HG03571 (cell line): ENCODE results near the gene COG8.
A peak's percentile ranks its signal among the peaks of the same experiment; 100 is the strongest.

Experiments used
- ATAC-seq: cut with Tn5 transposase; IDR thresholded peaks from one replicate; pipeline ENCODE4 v1.9.1; 2021; ENCODE audit not compliant: unreplicated experiment

Gene COG8

DNA sequence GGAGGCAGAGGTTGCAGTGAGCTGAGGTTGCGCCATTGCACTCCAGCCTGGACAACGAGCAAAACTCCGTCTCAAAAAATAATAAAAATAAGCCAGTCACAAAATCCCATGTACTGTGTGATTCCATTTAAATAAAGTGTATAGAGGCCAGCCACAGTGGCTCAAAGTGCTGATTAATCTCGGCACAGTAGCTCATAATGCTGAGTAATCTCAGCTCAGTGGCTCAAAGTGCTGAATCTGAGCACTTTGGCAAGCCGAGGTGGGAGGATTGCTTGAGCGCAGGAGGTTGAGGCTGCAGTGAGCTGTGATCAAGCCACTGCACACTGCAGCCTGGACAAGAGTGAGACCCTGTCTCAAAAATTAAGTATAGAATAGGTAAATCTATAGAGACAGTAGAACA is 7.3 kb upstream of the COG8 start:
- ATAC-seq = no peak

DNA sequence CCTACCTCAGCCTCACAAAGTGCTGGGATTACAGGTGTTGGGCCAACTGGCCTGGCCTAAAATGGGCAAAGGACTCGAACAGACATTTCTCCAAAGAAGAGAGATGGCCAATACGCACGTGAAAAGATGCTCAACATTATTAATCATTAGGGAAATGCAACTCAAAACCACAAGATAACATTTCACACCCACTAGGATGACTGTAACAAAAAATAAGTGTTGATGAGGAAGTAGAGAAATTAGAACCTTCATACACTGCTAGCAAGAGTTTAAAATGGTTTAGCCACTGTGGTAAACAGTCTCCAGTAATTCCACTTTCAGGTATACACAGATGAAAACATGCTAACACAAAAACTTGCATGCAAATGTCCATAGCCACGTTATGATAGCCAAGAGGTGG is 6.6 kb upstream of the COG8 start:
- ATAC-seq = no peak

DNA sequence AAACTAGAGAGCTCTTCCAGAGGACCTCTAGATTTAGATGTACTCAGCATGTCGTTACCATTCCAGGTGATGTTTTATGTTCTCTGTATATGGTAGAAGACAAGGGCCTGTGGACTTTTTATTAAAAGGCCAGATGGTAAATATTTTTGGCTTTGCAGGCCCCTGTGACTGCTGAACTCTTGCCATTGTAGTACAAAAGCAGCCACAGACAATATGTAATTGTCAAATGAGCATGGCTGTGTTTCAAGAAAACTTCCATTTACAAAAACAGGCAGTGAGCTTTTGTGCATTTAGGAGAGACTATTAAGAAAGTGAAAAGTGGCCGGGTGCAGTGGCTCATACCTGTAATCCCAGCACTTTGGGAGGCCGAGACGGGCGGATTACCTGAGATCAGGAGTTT is 4.8 kb upstream of the COG8 start:
- no peak for ATAC-seq

DNA sequence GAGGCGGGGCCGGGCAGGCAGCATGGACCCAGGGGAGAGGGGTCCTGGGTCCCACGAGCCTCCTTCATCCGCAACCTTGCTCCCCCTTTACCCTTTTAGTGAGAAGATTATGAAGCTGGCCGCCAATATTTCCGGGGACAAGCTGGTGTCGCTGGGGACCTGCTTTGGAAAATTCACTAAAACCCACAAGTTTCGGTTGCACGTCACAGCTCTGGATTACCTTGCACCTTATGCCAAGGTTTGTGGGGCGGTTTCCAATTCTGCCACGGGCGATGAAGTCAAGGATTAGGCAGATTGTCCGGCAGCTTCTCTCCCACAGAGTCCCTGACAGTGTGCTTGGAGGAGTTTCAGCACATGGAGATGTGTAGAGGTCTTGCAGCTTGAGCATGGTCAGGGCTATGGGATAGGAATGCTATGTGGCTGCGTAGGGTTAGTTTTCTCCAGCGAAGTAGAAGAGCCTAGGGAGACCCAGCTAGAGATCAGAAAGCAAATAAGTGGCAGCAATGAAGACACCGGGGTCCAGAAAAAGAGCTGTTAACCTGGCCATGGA is 806 bp upstream of the COG8 start:
- ATAC-seq = no peak

DNA sequence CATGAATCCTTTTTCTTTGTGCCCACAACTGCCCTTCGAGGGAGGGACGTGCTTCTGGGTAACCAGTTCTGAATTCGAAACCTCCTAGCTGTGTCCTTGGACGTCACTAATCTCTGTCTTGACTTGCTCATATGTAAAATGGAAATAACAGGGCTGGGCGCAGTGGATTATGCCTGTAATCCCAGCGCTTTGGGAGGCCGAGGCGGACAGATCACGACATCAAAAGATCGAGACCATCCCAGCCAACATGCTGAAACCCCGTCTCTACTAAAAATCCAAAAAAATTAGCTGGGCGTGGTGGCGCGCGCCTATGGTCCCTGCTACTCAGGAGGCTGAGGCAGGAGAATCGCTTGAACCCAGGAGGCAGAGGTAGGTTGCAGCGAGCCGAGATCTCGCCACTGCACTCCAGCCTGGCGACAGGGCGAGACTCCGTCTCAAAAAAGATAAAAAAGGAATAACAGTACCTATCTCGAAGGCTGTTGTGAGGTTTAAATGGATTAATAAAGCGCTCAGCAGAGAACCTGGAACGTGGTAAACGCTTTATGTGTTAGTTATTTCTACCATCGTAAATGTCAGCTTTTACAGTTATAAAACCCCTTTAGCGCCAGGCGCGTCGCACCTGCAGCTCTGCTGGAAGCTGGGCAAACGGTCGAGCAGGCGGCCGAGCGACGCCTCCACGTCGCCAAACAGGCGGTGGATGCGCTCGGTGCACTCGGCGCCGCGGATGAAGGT is 641 bp downstream of the COG8 start:
- ATAC-seq = no peak

DNA sequence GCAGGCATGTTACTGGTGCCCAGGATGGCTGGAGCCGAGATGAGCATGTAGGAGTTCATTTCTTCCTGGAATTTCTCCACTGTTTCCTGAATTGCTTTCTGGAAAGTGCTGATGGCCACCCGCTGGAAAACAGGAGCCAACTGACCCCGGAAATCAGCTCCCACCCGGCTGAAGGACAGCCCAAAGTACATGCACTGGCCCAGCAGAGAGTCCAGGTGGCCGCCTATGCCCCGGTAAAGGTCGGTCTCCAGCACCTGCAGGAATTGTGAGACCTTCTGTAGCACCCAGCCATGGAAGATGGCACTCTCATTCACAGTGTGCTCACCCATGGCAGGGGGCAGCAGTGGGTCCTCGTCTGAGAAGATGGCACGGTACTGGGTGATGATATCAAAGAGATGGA is 4.7 kb downstream of the COG8 start:
- ATAC-seq = no peak

DNA sequence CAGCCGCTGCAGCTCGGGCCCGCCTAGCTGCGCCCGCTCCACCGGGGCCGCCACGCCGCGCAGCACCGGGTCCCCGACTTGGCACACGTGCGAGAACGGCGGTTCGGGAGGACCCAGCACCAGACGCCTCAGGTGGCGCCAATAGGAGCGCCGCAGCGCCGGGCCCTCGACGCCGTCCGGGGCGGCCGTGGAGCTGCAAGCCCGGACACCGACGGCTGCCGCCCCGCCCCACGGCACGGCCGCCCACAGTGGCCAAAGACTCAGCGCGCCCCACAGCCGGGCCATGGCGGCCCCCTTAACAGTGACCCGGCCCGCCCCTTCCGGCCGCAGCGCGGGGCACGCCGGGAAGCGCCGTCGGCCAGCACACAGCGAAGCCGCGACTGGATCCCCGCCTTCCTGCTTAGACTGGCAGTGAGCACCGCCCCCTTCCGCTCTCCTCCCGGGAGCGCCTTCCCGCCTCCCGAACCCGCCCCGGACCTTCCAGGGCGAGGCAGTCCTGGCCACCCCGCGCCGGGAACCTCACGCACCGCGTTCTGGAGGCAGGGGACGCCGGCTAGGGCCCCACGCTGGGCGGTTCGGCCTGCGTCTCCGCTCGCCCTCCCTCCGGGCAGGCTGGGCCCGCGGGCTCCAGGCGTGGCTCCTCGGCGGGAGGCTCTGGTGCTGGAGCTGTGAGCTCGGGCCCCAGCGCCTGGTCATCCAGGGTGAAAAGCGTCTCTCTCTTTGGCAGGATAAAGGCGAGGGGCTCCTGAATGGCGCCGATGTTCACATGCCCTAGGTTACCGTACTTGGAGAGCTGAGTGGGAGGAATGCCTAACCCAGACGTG is 8.9 kb downstream of the COG8 start, which contains the start of gene PDF:
PDF (minus strand) TSS at position 303 of the 824 bp plus-strand sequence; CDS start at position 285, 18 bp downstream.
- peak; percentile 91 for ATAC-seq

DNA sequence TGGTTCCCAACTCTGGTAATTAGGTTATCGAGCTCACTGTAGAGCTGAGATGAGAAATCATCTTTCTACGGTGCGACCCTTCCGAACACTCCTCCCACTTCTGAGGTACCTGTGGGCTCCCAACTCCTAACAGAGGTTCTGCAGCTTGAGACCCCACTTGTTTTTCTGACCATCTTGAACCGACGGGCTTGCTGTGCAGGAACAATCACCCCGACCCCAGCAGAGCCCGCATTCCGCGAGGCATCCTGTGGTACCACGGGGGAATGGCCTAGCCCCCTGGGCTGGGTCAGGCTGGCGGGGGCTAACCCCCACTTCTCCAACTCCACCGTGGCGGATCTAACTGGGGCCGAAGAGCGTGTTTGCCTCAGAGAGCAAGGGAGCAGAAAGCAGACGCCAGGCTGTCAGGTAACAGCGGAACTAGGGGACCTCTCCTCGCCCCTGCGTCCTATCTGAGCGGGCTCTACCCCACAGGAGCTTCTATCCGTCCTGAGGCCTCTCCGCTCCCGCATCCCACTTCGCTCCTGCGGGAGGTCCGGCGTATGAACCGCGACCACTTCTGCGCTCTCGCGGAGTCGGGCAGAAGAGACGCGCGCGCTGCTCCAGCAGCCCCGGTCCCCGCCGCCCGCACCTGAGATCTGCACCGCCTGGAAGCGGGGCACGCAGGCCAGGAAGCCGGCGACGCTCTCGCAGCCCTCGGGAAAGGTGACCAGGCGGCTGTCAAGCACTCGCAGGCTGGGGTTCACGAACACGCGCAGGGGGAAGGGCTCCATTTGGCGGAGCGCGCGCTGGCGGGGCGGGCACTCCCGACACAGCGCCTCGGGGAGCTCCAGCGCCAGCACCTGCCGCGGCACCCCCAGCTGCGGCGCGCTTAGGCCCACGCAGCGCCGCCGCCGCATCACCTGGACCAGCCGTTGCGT is 9.7 kb downstream of the COG8 start:
- peak; percentile 22 for ATAC-seq

DNA sequence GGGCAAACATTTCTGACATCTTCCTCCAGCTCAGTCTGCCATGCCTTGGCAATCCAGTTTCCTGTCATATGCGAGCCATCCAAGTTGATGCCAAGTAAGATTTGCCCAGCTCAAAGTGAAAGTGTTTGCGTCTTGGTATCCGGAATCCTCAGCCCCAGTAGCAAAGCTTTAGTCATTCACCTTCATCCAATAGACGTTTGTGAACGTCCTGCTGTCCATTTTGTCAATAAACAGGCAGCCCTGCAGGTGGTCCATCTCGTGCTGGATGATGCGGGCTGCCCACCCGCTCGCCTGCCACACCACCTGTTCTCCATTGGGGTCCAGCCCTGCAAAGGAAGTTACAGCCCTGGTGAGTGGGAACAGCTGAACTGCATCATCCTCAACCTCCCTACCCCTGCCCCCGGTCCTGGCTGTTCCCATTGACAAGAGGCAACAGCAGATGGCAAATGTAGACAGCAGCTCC is 10.5 kb downstream of the COG8 start:
- ATAC-seq = no peak

DNA sequence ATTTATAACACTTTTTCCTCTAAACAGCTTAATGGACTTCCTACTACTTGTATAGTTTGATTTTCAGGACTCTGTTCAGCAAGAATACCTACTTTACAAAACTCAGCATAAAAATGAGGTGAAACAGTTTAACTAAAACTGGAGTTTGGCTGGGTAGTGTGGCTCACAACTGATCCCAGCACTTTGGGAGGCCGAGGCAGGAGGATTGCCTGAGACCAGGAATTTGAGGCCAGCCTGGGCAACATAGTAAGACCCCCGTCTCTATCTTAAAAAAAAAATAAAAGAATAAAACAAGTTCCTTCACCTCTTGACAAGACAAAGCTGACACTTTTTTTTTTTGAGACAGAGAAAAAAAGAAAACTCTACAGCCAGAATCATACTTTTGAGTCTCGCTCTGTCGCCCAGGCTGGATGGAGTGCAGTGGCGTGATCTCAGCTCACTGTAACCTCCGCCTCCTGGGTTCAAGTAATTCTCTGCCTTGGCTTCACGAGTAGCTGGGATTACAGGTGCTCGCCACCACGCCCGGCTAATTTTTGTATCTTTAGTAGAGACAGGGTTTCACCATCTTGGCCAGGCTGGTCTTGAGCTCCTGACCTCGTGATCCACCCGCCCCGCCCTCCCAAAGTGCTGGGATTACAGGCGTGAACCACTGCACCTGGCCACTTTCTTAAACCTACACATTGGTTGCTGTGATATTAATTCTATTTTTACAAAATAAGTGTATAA is 11.6 kb downstream of the COG8 start:
- no peak for ATAC-seq

DNA sequence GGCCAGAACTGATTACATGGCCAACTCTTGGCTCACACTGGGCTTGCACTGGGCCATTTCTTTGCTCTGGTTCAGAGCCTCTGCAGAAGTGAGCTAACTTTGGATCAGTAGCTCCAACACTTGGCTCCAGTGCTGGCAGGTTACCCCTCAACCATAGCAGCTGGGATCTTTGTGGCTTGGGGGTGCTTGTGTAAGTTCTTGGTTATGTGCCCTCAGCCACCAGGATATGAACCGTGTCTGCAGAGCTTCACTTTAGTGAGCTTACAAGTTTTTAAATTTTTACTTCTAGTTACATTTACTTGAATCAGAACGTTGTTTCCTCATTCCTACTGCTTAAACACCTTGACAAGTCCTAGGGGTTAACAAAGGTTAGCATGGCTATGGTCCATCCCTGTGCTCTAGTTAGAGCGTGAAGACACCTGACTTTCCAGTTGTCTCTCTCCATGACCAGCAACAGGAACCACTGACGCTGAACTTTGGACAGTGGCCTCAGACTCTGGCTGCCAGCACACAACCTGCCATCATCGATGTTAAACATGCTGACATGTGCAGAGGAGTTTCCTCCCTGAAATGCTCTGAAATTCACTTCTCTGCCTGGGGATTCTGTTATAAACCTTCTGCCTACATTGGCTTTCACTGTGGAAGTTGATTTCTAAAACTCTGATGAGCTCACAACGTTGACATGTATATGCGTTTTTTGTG is 13.0 kb downstream of the COG8 start:
- ATAC-seq = no peak

DNA sequence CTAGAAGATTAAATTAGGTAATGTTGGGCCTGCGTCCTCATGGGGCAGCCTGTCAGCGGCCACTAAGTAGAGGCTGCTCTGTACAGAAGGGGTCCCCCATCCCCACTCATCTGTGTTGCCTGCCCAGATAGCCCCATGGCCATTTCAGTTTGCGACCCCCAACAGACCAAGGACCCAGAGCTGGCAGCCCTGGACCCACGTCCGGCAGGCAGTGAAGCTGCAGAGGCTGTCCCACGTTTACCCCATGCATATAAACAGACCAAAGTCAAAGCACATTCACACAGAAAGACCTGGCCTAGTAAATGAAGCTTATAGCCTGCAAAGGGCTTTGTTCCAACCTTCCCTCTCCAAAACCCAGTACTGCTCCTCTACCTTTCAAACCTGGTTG is 13.6 kb downstream of the COG8 start:
- no peak for ATAC-seq

DNA sequence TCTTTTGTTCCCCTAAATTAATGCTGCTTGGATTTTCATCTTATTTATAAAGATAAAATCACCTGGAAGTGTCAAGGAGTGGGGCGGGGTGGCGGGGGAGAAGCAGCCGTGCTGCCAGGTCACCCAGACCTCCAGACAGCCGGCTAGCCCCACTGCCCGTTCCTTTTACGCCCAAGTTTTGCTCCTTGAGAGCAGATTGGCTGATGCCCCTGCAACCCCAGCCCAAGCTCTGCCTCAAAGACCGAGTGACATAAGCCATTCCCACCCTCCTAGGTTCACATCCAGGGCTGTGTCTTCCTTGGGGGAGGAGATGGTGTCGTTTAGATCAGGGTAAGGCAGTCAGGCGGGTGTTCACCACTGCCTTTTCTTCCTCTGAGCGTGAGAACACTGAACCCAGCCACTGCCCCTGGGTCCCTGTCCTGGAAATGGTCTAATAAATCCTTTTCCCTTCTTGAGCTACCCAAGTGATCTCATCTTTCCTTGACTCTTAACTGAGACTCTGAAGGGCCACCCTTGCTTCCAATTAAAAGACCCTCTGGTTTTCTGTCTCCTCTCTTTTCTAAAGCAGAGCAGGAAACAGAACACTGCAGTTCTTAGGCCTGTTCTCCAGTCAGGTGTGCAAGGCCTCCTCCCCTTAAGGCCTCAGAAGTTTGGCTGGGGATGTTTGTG is 14.6 kb downstream of the COG8 start:
- no peak for ATAC-seq

DNA sequence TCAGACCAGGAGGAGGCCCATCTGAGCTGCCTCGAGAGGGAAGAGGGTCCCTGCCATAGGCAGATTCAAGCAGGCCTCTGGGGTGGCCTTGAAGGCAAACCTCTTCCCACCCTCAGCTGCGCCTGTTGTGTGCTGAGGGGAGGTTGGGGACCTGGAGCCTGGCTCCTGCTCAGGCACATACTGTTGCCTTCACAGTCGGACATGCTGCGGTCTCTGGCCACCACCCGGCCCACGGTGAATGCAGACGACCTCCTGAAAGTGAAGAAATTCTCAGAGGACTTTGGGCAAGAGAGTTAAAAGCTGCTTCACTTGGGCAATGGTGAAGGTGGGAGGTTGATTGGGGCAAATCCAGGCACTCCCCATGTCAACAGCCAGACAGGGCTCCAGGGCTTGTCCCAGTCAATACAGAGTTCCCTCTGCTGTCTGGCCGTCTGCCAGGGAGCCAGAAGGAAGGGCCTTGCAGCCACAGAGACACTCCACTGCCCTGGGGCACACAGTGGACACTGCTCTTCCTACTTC is 15.3 kb downstream of the COG8 start:
- ATAC-seq = no peak

DNA sequence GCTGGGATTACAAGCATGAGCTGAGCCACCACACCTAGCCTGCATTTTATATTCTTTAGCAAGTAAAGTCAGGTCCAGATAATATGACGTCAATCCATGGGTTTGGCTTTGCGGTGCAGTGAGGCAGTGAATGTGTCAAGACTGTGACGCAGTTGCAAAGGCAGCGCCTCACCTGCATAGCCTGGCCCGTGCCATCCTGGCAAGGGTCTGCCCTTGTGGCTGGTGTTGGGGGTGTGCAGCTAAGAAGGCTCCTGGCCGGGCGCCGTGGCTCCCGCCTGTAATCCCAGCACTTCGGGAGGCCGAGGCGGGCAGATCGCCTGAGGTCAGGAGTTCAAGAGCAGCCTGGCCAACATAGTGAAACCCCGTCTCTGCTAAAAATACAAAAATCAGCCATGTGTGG is 15.9 kb downstream of the COG8 start:
- no peak for ATAC-seq

DNA sequence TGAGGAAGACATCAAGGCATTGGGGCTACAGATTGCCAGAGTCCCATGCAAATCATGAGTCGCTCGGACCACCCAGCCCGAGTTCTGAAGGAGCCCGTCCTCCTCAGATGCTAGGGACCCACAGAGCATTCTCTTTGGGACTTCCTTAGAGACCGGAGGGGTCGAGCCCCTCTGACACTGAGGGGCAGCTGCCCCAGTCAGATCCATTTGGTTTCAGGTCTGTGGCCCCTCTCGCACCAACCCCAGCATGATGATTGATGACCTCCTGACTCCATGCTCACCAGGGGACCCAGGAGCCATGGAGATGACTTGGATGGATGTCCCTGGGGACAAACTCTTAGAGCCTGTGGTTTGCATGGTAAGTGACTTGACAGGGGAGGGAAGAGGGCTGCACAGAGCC is 17.0 kb downstream of the COG8 start:
- ATAC-seq = no peak

DNA sequence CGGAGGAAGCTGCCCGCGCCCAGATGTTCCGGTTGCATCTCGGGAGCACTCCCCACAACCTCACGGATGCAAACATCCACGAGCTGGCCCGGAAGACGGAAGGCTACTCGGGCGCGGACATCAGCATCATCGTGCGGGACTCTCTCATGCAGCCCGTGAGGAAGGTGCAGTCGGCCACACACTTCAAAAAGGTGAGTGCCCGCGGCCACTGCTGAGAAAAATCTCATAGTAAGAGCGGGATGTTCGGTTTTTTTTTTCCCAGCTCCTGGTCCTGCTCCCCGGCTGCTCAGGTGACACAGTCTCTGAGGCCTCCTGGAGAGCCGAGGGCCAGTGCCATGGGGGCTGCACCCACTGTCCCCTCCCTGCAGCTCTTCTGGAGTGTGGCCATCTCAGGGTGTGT is 18.3 kb downstream of the COG8 start:
- ATAC-seq = no peak

DNA sequence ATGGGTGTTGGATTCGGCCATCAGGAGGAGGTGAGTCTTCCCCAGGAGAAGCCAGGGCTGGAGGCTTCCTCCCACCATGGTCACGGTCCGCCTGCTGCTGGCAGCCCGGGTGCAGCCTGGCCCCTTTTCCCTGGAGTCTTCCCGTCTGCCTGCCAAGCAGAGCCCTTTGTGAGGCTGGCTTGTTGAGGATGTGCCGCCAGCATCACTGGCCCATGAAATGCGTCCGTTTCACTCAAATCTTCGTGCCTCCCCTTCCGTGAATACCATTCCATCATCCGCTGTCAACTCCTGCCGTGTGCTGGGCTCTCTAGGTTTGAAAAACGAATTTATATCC is 18.7 kb downstream of the COG8 start:
- ATAC-seq = no peak
